ENCODE results near the gene GCGR. TPM values are rescaled to one million over a fixed set of nuclear protein-coding genes. Genes with fewer than 3 reads are reported as not detected.

The GCGR gene
- total RNA-seq, 1 donor from 2014 or later = 0.74 TPM

DNA sequence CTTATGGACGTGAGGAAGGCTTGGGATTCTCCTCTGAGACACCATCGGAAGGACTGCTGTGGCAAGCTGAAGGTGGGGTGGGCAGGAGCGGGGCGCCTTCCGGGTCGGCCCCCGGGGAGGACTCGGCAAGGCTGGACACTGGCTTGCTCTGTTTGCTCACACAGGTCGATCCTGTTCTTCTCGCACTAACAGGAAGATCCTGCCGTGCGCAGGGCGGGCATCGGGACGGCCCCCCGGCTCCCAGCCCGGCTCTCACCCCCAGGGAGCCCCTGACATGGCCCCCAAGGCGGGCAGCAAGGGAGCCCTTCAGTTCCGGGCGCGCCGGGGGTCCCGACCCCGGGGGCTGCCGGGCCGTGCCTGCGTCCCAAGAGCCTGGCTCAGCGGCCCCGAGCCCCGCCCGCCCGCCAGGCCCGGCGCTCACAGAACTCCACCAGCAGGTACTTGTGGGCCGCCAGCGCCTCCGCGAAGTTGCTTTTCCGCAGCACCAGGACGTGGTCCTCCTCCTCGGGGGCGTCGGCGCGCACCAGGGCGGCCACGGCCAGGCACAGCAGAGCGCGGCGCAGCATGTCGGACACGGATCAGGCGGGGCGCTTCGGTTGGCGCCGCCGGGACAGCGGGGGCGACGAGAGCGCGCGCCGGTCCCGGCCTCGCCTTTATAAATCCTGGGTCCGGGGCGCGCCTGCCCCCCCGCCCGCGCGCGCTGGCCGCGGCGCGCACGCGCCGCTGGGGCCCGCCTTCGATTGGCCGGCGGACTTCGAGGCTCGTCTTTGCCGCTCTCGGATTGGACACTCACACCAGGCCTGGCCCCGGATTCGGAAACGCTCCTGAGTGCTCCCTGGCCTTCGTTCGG is 56.2 kb downstream of the GCGR start, which contains the start of gene P4HB:
Gene P4HB, minus strand, starts transcription at position 630 of the 850 bp plus-strand sequence. Its CDS starts 64 bp downstream, at position 566.
- DNase-seq (ENCODE audit: low spot score in 2 of 2, unreplicated experiment in 2 of 2) = no peak
- Mint-ChIP-seq H3K4me1 (peaks cover 43% of the 10 kb centered on the region), H3K9me3 (no peaks in the 10 kb centered on the region), H3K27me3 (ENCODE audit: low read depth) (peaks cover 2% of the 10 kb centered on the region), H3K4me3 (peak within 1 kb of the TSS; percentile 88), H3K27ac (peak within 1 kb of the TSS; percentile 99), H3K36me3 (peaks cover 9% of the 10 kb centered on the region)
- TF ChIP-seq, protein P1, sequence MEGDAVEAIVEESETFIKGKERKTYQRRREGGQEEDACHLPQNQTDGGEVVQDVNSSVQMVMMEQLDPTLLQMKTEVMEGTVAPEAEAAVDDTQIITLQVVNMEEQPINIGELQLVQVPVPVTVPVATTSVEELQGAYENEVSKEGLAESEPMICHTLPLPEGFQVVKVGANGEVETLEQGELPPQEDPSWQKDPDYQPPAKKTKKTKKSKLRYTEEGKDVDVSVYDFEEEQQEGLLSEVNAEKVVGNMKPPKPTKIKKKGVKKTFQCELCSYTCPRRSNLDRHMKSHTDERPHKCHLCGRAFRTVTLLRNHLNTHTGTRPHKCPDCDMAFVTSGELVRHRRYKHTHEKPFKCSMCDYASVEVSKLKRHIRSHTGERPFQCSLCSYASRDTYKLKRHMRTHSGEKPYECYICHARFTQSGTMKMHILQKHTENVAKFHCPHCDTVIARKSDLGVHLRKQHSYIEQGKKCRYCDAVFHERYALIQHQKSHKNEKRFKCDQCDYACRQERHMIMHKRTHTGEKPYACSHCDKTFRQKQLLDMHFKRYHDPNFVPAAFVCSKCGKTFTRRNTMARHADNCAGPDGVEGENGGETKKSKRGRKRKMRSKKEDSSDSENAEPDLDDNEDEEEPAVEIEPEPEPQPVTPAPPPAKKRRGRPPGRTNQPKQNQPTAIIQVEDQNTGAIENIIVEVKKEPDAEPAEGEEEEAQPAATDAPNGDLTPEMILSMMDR (IDR thresholded peaks at IDR 0.05; ENCODE audit: unreplicated experiment) = no peak

DNA sequence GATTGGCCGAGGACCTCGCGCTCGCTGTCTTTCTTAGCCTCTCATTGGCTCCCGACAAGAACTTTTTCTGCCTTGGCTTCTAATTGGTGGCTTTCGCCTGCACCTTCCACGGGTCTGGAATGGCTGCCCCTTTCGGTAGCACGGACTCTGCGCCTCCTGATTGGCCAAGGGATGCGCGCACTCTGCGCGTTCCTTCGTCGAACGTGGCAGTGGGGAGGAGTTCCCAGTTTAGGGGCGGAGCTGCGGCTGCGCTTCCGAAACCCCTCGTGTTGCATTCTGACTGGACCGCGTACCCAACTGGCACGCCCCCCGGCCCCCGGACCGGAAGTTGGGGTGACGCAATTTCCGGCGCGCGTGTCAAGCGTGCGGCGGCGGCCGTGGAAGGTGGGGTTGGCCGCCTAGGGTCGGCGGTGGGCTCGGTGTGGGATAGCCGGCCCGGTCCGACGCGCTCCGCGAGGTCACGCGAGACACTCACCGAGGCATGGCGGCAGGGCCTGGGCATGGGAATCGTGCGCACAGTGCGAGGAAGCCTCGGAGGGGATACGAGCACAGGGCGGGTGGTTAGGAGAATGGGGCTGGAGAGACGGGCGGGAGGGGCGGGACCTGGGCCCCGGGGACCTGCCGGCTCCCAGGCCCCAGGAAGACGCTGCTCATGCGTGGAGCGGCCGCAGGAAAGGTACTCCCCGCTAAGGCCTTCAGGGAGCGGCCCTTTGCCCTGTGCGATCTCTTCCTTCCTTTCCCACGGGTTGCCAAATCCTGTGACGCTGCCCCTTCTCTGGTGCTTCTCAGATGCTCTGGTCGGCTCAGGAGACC is 57.0 kb downstream of the GCGR start:
- TF ChIP-seq, protein P1 (IDR thresholded peaks at IDR 0.05; ENCODE audit: unreplicated experiment) = no peak
- Mint-ChIP-seq H3K27me3 (ENCODE audit: low read depth) (peaks cover 2% of the 10 kb centered on the region), H3K27ac (peak overlapping the region; percentile 99), H3K4me3 (peak overlapping the region; percentile 88), H3K9me3 (no peaks in the 10 kb centered on the region), H3K4me1 (peaks cover 43% of the 10 kb centered on the region), H3K36me3 (peaks cover 9% of the 10 kb centered on the region)
- peak; percentile 99 to 100 for DNase-seq (ENCODE audit: low spot score in 2 of 2, unreplicated experiment in 2 of 2)

DNA sequence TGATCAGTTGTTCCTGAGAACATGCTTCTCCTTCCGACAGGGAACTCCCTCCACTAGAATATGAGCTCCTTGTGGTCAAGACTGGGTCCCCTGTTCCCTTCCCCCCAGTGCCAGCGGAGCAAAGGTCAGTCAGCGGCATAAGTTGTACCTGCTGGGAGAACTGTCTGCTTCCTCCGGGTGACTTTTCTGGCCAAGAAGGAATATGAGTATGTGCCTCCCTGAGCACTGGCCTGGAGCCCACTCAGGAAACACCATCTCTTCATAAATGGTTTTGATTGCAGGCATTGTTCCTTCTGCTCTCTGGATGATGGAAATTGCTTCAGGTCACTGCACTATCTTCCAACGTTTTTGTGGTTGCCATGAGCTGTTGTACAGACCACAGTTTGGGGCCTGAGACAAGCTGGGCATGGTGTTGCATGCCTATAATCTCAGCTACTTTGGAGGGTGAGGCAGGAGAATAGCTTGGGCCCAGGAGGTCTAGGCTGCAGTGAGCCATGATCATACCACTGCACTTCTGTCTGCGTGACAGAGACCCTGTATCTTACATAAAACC is 59.2 kb downstream of the GCGR start:
- H3K27ac Mint-ChIP-seq = peak overlapping the region; percentile 51
- H3K4me1 Mint-ChIP-seq = peaks cover 50% of the 10 kb centered on the region
- H3K36me3 Mint-ChIP-seq = peaks cover 2% of the 10 kb centered on the region
- peak overlapping the region; percentile 58 for H3K4me3 Mint-ChIP-seq
- TF ChIP-seq, protein P1 (IDR thresholded peaks at IDR 0.05; ENCODE audit: unreplicated experiment) = no peak
- H3K27me3 Mint-ChIP-seq (ENCODE audit: low read depth) = peaks cover 2% of the 10 kb centered on the region
- no peaks in the 10 kb centered on the region for H3K9me3 Mint-ChIP-seq
- no peak for DNase-seq (ENCODE audit: low spot score in 2 of 2, unreplicated experiment in 2 of 2)

Other genes with a start within 250 kb of the GCGR start
- 93.3 to 102 TPM (median 94.5 TPM) in 3 replicates for gene NPLOC4, start 167.0 kb upstream of the GCGR start, total RNA-seq
- 2.9 to 3.7 TPM (median 3.1 TPM) in 3 replicates for gene TSPAN10, start 167.0 kb upstream of the GCGR start, total RNA-seq
- gene PDE6G, start 147.6 kb upstream of the GCGR start, total RNA-seq = 0.59 to 1.4 TPM (median 1.00 TPM) in 3 replicates
- gene OXLD1, start 137.5 kb upstream of the GCGR start, total RNA-seq = 23.9 to 26.5 TPM (median 25.7 TPM) in 3 replicates
- gene CCDC137, start 137.4 kb upstream of the GCGR start, total RNA-seq = 16.3 to 19.6 TPM (median 17.5 TPM) in 3 replicates
- gene ARL16, start 120.4 kb upstream of the GCGR start, total RNA-seq = 42.8 to 44.7 TPM (median 44.5 TPM) in 3 replicates
- gene HGS, start 120.1 kb upstream of the GCGR start, total RNA-seq = 114 to 122 TPM (median 119 TPM) in 3 replicates
- 53.9 to 56.7 TPM (median 54.1 TPM) in 3 replicates for gene MRPL12, start 100.8 kb upstream of the GCGR start, total RNA-seq
- 13.2 to 15.7 TPM (median 15.2 TPM) in 3 replicates for gene SLC25A10, start 91.9 kb upstream of the GCGR start, total RNA-seq
- 96.2 to 104 TPM (median 103 TPM) in 3 replicates for gene MCRIP1, start 29.1 kb downstream of the GCGR start, total RNA-seq
- 0.35 TPM in 1 of 3 replicates, not detected in the others for gene PPP1R27, start 30.9 kb downstream of the GCGR start, total RNA-seq
- 405 to 433 TPM (median 421 TPM) in 3 replicates for gene P4HB, start 56.4 kb downstream of the GCGR start, total RNA-seq
- 258 to 275 TPM (median 268 TPM) in 3 replicates for gene ARHGDIA, start 67.2 kb downstream of the GCGR start, total RNA-seq
- 78.5 to 86.1 TPM (median 79.5 TPM) in 3 replicates for gene ALYREF, start 87.4 kb downstream of the GCGR start, total RNA-seq
- 103 to 115 TPM (median 108 TPM) in 3 replicates for gene ANAPC11, start 87.6 kb downstream of the GCGR start, total RNA-seq
- 0.75 to 1.7 TPM (median 1.2 TPM) in 3 replicates for gene NPB, start 98.1 kb downstream of the GCGR start, total RNA-seq
- 16.8 to 20.5 TPM (median 17.5 TPM) in 3 replicates for gene PCYT2, start 107.2 kb downstream of the GCGR start, total RNA-seq
- 18.9 to 22.6 TPM (median 21.3 TPM) in 3 replicates for gene SIRT7, start 114.0 kb downstream of the GCGR start, total RNA-seq
- gene MAFG, start 123.6 kb downstream of the GCGR start, total RNA-seq = 23.6 to 25.5 TPM (median 24.1 TPM) in 3 replicates
- 91.0 to 108 TPM (median 102 TPM) in 3 replicates for gene PYCR1, start 133.2 kb downstream of the GCGR start, total RNA-seq
- not detected in 3 replicates for gene MYADML2, start 143.1 kb downstream of the GCGR start, total RNA-seq
- gene NOTUM, start 157.0 kb downstream of the GCGR start, total RNA-seq = 5.9 to 8.2 TPM (median 6.5 TPM) in 3 replicates
- 50.5 to 53.0 TPM (median 51.4 TPM) in 3 replicates for gene ASPSCR1, start 173.5 kb downstream of the GCGR start, total RNA-seq
- gene CENPX, start 218.7 kb downstream of the GCGR start, total RNA-seq = 40.0 to 45.5 TPM (median 40.6 TPM) in 3 replicates
- gene LRRC45, start 219.2 kb downstream of the GCGR start, total RNA-seq = 16.9 to 18.5 TPM (median 17.9 TPM) in 3 replicates
- 32.6 to 34.6 TPM (median 33.6 TPM) in 3 replicates for gene RAC3, start 227.5 kb downstream of the GCGR start, total RNA-seq
- 73.5 to 80.2 TPM (median 77.6 TPM) in 3 replicates for gene DCXR, start 233.5 kb downstream of the GCGR start, total RNA-seq
- gene RFNG, start 247.7 kb downstream of the GCGR start, total RNA-seq = 53.8 to 57.3 TPM (median 55.6 TPM) in 3 replicates
- gene GPS1, start 247.7 kb downstream of the GCGR start, total RNA-seq = 104 to 113 TPM (median 105 TPM) in 3 replicates

Measured in mesothelial cell of epicardium (in vitro differentiated cells).